ENCODE results near the gene SYT7. TPM values are rescaled to one million over a fixed set of nuclear protein-coding genes. Genes with fewer than 3 reads are reported as not detected.

Gene SYT7
- total and polyA plus RNA-seq, 2 of the 8 experiments (the other 6 are each of a cell fraction or from before 2014, with no cell fraction given), result 9.6 to 10.5 TPM

GRCh38 chr11:61499816-61500491 lies 80.9 kb downstream of the SYT7 start:
- peak overlapping the region; percentile 12 for H4K91ac ChIP-seq (replicated peaks; ENCODE audit: insufficient read length, low read length)
- peak overlapping the region; percentile 51 to 71 for H3K4me2 ChIP-seq (ENCODE audit: insufficient read depth in 1 of 2, low read depth in 2 of 2, low read length in 2 of 2)
- H3K4ac ChIP-seq (replicated peaks; ENCODE audit: insufficient read length, low read depth, low read length), result no peak overlapping the region
- peaks cover 0 to 7% of the 10 kb centered on the region in 2 experiments for H4K20me1 ChIP-seq (replicated peaks in 1 of 2; ENCODE audit: control insufficient read depth in 1 of 2, insufficient read depth in 2 of 2, low read length in 2 of 2)
- peak overlapping the region; percentile 98; the same call in 1 of the 2 replicates for H2AK5ac ChIP-seq (ENCODE audit: low read depth, low read length)
- peak; percentile 90 for FAIRE-seq
- POLR2A ChIA-PET (ENCODE audit: partially characterized antibody), result interaction anchor here (0.9 to 2.6 kb wide), 8 partner anchors 9 to 128 kb away, joined by 3 to 14 read pairs (median 4); partner anchors contain the start of genes CPSF7, LRRC10B and SDHAF2
- H3K79me1 ChIP-seq (ENCODE audit: low read depth, low read length), result no peaks in the 10 kb centered on the region; the same call in 1 of the 2 replicates
- H2BK120ac ChIP-seq (replicated peaks; ENCODE audit: low read depth, low read length), result peak overlapping the region; percentile 58
- H2BK15ac ChIP-seq (ENCODE audit: low read length), result no peak overlapping the region
- no peaks in the 10 kb centered on the region for H3K9me3 ChIP-seq (ENCODE audit: insufficient read depth in 2 of 2, low read depth in 1 of 2, low read length in 1 of 2)
- no peak overlapping the region for H3K14ac ChIP-seq (ENCODE audit: insufficient read length)
- H3K27ac ChIP-seq (ENCODE audit: low read depth, low read length), result no peak overlapping the region
- H3K9ac ChIP-seq (replicated peaks in 1 of 4; ENCODE audit: extremely low read depth in 1 of 4, low read depth in 3 of 4, low read length in 3 of 4), result no peak overlapping the region
- no peak overlapping the region for H3K23ac ChIP-seq (ENCODE audit: insufficient read length)
- H3K4me3 ChIP-seq (ENCODE audit: extremely low read depth in 1 of 4, insufficient read depth in 2 of 4, low read depth in 3 of 4, low read length in 4 of 4), result peak overlapping the region in 1 of 4 experiments; percentile 37; a peak in 1 of 8 replicates
- peak overlapping the region; percentile 98; the same call in 1 of the 2 replicates for H3K18ac ChIP-seq (ENCODE audit: extremely low read depth, low read length)
- H2BK12ac ChIP-seq (ENCODE audit: low read depth, low read length), result peak overlapping the region; percentile 92; the same call in 1 of the 2 replicates
- CTCF ChIA-PET (ENCODE audit: partially characterized antibody), result interaction anchor here (0.8 to 40.4 kb wide), 9 partner anchors 9 to 139 kb away, joined by 3 to 2106 read pairs (median 4); partner anchors contain the start of gene LRRC10B
- 13% methylated on average over 12 of the region's 12 CpGs; no CpG with 5 or more reads in 1 of the 2 experiments for WGBS, 2 experiments (ENCODE audit: extremely low coverage in 1 of 2, insufficient coverage in 1 of 2, insufficient read length in 1 of 2, insufficient replicate concordance in 2 of 2, low coverage in 1 of 2, low lambda C conversion rate in 2 of 2, missing lambda C conversion rate in 1 of 2)
- H3K23me2 ChIP-seq (ENCODE audit: low read depth, low read length), result peaks cover 12% of the 10 kb centered on the region; the same call in 1 of the 2 replicates
- no peak overlapping the region for H4K5ac ChIP-seq (ENCODE audit: insufficient read length, low read depth, low read length)
- H3K4me1 ChIP-seq (replicated peaks in 1 of 4; ENCODE audit: control insufficient read depth in 3 of 4, insufficient read depth in 4 of 4, low read length in 3 of 4), result peaks cover 1 to 13% (median 7%) of the 10 kb centered on the region in 4 experiments; a peak in 6 of 7 replicates
- peaks cover 0 to 8% (median 4%) of the 10 kb centered on the region in 4 experiments; a peak in 4 of 7 replicates for H3K27me3 ChIP-seq (replicated peaks in 1 of 4; ENCODE audit: control insufficient read depth in 3 of 4, extremely low read depth in 1 of 4, insufficient read depth in 3 of 4, low read length in 3 of 4)
- H2AFZ ChIP-seq (ENCODE audit: low read length), result no peak overlapping the region
- H3K36me3 ChIP-seq (ENCODE audit: control insufficient read depth in 2 of 4, insufficient read depth in 4 of 4, low read length in 3 of 4), result no peaks in the 10 kb centered on the region
- peak overlapping the region; percentile 88; the same call in 1 of the 2 replicates for H2BK5ac ChIP-seq (ENCODE audit: low read depth, low read length)
- no peak overlapping the region for H4K8ac ChIP-seq (ENCODE audit: extremely low read depth, insufficient read depth, low read length)
- no peak overlapping the region for H3K56ac ChIP-seq (replicated peaks; ENCODE audit: insufficient read length, low read depth, low read length)
- no peak for DNase-seq (ENCODE audit: low read depth in 1 of 2, low spot score in 2 of 2)
- H2BK20ac ChIP-seq (ENCODE audit: low read length), result peak overlapping the region; percentile 68; the same call in 1 of the 2 replicates
- H3K79me2 ChIP-seq (ENCODE audit: control insufficient read depth in 1 of 2, insufficient read depth in 2 of 2, low read length in 2 of 2), result no peaks in the 10 kb centered on the region
- TF ChIP-seq RBBP5 (IDR thresholded peaks at IDR 0.05; ENCODE audit: borderline replicate concordance, low read depth, low read length) (no peak), TBP (IDR thresholded peaks at IDR 0.05; ENCODE audit: low read depth, low read length) (no peak), KDM5A (IDR thresholded peaks at IDR 0.05; ENCODE audit: low read length) (no peak), HDAC2 (IDR thresholded peaks at IDR 0.05; ENCODE audit: borderline replicate concordance in 1 of 2, low read depth in 2 of 2, low read length in 2 of 2) (no peak), SP1 (IDR thresholded peaks at IDR 0.05; ENCODE audit: low read depth, low read length) (no peak)
- TF ChIP-seq, protein P1, sequence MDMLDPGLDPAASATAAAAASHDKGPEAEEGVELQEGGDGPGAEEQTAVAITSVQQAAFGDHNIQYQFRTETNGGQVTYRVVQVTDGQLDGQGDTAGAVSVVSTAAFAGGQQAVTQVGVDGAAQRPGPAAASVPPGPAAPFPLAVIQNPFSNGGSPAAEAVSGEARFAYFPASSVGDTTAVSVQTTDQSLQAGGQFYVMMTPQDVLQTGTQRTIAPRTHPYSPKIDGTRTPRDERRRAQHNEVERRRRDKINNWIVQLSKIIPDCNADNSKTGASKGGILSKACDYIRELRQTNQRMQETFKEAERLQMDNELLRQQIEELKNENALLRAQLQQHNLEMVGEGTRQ (IDR thresholded peaks at IDR 0.05; ENCODE audit: low read length), result no peak
- TF ChIP-seq, protein P2, sequence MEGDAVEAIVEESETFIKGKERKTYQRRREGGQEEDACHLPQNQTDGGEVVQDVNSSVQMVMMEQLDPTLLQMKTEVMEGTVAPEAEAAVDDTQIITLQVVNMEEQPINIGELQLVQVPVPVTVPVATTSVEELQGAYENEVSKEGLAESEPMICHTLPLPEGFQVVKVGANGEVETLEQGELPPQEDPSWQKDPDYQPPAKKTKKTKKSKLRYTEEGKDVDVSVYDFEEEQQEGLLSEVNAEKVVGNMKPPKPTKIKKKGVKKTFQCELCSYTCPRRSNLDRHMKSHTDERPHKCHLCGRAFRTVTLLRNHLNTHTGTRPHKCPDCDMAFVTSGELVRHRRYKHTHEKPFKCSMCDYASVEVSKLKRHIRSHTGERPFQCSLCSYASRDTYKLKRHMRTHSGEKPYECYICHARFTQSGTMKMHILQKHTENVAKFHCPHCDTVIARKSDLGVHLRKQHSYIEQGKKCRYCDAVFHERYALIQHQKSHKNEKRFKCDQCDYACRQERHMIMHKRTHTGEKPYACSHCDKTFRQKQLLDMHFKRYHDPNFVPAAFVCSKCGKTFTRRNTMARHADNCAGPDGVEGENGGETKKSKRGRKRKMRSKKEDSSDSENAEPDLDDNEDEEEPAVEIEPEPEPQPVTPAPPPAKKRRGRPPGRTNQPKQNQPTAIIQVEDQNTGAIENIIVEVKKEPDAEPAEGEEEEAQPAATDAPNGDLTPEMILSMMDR (IDR thresholded peaks at IDR 0.05; ENCODE audit: control extremely low read depth in 1 of 3, insufficient read depth in 1 of 3, low read depth in 1 of 3, low read length in 3 of 3), result 0 out of 4 replicates have a peak, but pooled peaks of 1 of the 3 experiments have one; percentile 10

Measured in H1 (cell line).